ENCODE measurements around the gene MTFR1L.

MTFR1L gene

DNA sequence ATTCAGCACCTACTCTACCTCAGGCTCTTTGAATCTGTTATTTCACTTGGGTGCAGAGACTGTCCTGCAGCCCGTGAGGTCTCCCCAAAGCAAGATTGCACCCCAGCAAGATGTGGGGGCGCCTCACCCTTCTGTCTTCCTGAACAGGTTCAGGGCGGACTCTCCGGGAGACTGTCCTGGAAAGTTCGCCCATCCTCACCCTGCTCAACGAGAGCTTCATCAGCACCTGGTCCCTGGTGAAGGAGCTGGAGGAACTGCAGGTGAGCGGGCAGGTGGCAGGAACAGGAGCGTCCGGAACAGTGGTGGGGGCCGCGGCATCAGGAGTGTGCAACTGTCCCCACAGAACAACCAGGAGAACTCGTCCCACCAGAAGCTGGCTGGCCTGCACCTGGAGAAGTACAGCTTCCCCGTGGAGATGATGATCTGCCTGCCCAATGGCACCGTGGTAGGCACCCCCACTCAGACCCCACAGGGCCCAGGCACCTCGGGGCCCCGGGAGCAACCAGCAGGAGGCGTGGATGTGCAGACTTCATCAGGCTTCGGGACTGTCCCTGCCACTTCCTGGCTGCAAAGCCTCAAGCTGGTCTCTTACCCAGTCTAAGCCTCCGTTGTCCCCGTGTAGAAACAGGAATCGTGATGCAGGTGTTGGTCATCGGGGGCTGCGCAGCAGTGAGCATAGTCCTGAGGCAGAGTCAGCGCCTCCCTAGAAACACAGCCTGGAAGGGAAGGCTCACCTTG is 5.9 kb upstream of the MTFR1L start:
- DNase-seq (ENCODE audit: low read depth in 2 of 2), result no peak
- H3K4me3 ChIP-seq (replicated peaks in 1 of 2; ENCODE audit: low read depth in 2 of 2, low read length in 2 of 2), result no peak overlapping the region
- TF ChIP-seq CTCF (IDR thresholded peaks at IDR 0.05; ENCODE audit: low read depth, low read length), result no peak

DNA sequence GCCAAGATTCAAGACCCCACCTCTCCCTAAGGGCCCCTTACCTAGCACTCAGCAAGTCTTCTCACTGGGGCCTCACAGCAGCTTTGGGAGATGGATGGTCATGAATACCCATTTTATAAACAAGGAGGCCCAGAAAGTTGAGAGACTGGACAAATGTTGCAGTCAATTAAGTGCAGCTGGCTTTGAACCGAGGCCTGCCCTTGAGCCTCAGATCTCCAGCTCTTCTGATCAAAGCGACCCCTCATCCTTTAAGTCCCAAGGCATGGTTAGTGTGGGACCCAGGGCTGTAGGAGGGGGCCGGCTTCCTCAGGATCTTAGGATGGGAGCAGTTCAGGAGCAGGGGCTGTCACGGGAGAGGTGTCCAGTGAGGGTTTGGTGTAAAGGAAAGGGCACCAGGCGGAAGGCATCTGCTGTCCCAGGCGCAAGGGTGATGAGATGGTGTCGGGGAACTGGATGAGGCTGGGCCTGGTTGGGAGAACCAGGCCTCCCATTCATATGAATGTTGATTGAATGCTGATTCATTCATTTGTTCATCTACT is 5.1 kb upstream of the MTFR1L start:
- no peak overlapping the region for H3K4me3 ChIP-seq (replicated peaks in 1 of 2; ENCODE audit: low read depth in 2 of 2, low read length in 2 of 2)
- DNase-seq (ENCODE audit: low read depth in 2 of 2), result no peak
- TF ChIP-seq CTCF (IDR thresholded peaks at IDR 0.05; ENCODE audit: low read depth, low read length), result no peak

- no peak for TF ChIP-seq CTCF (IDR thresholded peaks at IDR 0.05; ENCODE audit: low read depth, low read length)
- DNase-seq (ENCODE audit: low read depth in 2 of 2), result no peak
- H3K4me3 ChIP-seq (replicated peaks in 1 of 2; ENCODE audit: low read depth in 2 of 2, low read length in 2 of 2), result no peak overlapping the region
Measured at GRCh38 chr1:25815208-25816111, 4.3 kb upstream of the MTFR1L start.

DNA sequence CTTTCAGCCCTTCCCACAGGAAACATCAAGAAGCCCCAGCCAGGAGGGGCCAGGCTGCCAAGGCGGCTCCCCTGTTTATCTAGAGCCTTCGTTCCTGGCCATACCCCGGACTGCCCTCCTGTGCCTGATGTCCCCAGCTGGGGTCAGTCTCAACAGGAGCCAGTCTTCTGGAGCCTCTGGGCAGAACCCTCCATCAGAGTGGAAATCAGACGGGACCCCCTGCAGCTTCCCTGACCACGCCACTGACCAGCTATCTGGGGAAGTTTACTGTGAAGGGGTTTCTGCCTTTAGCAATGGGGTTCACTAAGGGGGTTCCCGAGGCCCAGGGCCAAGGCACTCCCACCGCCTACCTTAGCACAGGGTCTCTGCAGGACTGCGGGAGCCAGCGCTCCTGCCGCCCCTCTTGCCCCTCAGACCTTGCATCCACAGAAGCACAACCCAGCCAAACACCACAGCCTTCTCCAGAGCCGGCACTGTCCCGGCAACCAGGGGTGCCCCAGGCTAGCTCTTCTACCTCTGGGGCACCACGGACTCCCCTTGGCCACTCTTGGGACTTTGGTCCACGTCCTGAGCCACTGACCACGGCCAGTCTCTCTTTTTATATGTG is 3.5 kb upstream of the MTFR1L start:
- no peak for TF ChIP-seq CTCF (IDR thresholded peaks at IDR 0.05; ENCODE audit: low read depth, low read length)
- H3K4me3 ChIP-seq (replicated peaks in 1 of 2; ENCODE audit: low read depth in 2 of 2, low read length in 2 of 2), result no peak overlapping the region
- no peak for DNase-seq (ENCODE audit: low read depth in 2 of 2)

- H3K4me3 ChIP-seq (replicated peaks in 1 of 2; ENCODE audit: low read depth in 2 of 2, low read length in 2 of 2), result no peak overlapping the region
- DNase-seq (ENCODE audit: low read depth in 2 of 2), result no peak
- no peak for TF ChIP-seq CTCF (IDR thresholded peaks at IDR 0.05; ENCODE audit: low read depth, low read length)
Measured at GRCh38 chr1:25817840-25818501, 1.8 kb upstream of the MTFR1L start.

GRCh38 chr1:25818569-25818968 is 1.2 kb upstream of the MTFR1L start:
- H3K4me3 ChIP-seq (replicated peaks in 1 of 2; ENCODE audit: low read depth in 2 of 2, low read length in 2 of 2), result no peak overlapping the region
- no peak for TF ChIP-seq CTCF (IDR thresholded peaks at IDR 0.05; ENCODE audit: low read depth, low read length)
- no peak for DNase-seq (ENCODE audit: low read depth in 2 of 2)

Measured in cardiac fibroblast (primary cell).